ENCODE data around the gene MUC5AC.

Gene MUC5AC

DNA sequence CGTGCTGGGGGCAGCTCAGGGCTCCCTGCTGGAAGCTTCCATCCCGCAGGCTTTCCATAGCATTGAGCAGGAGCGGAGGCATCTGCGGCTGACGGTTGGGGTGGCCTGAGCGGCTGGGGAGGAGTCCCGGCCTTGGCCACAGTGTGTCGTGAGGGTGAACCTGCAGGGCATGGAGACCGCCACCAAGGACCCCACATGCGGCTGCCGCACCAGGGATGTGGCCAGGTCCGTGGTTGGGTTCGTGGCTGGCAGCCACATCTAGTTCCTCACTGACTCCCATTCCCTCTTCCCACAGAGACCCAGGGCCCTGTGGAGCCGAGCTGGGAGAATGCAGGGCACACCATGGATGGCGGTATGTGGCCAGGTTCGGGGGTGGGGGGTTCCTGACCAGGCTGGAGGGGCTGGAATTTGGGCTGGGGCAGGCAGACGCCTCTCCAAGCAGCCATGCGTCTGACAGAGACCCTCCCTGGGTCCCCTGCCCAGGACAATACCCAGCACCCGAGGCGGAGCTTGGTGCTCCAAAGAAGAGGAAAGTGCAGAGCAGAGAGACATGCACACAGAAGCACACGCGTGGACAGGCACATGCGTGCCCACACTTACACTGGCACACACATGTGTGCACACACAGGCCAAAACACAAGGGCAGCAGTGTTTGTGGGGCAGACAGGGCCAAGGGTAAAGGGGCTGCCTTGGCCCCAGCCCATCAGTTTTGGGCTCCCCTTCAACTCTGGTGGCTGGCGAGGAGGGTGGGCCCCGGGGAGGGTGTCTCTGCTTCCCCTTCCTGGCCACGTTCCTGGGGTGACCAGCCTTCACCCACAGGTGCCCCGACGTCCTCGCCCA, 67.9 kb downstream of the MUC5AC start:
- no peak for DNase-seq (ENCODE audit: low read depth)

- no peak for DNase-seq (ENCODE audit: low read depth)
Observed at GRCh38 chr11:1226226-1226985, 68.7 kb downstream of the MUC5AC start.

DNA sequence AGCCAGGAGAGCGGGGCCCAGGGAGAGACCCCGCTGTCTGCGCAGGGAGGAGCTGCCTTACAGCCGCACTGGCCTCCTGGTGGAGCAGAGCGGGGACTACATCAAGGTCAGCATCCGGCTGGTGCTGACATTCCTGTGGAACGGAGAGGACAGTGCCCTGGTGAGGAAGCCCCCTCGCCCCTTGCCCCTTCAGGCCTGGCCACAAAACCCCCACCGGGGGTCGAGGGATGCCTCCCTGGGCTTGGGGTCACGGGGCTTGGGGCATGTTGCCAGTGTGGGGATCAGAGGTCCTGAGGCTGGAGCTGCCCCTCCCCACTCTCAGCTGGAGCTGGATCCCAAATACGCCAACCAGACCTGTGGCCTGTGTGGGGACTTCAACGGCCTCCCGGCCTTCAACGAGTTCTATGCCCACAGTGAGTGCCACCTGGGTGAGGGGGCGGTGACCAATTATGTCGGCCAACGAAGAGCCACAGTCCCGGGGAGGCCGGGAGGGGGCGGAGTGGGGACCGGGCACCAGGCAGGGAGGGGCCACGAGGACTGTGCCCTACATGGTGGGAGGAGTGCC, 69.3 kb downstream of the MUC5AC start:
- DNase-seq (ENCODE audit: low read depth), result no peak

- no peak for DNase-seq (ENCODE audit: low read depth)
Observed at GRCh38 chr11:1227551-1228100, 69.9 kb downstream of the MUC5AC start.

DNA sequence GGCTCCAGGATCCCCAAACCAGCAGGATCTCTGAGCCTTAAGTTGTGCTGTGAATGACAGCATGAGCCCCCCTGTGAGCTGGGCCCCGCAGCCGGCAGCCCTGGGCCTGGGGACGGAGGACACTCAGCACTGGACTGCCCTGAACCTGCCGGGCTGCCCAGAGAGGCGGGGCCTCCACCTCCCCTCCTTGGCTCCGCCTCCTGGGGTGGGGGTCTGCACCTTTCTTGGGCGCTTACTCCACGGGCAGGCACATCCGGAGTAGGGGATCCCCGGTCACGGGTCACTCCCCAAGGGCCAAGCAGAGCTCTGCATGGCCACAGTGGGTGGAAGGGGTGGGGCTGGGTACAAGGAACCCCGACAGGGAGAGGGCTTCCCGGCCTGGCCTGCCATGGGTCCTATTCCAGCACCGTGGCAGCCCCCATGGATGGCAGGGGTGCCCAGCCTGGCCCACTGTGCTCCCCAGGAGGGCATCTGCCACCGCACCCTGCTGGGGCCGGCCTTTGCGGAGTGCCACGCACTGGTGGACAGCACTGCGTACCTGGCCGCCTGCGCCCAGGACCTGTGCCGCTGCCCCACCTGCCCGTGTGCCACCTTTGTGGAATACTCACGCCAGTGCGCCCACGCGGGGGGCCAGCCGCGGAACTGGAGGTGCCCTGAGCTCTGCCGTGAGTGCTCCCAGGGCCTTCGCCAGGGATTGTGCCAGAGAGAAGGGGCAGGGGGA, 70.5 kb downstream of the MUC5AC start:
- no peak for DNase-seq (ENCODE audit: low read depth)

DNA sequence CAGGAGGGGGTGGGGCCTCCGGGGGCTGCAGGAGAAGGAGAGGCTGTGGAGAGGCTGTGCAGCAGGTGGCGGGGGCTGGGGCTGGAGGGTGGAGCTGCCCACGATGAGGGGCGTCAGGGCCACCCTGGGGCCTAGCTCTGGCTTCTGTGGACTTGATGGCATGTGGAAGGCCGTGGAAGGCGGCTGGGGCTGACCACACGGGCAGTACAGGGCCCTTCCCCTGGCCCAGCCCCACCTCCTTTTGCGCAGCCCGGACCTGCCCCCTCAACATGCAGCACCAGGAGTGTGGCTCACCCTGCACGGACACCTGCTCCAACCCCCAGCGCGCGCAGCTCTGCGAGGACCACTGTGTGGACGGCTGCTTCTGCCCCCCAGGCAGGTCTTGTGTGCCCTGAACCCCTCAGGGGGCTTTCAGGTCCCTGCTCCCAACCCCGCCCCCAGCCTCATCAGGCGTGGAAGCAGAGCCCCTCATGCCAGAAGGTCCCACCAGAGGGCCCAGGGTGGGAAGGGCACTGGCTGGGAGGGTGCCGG, 71.2 kb downstream of the MUC5AC start:
- DNase-seq (ENCODE audit: low read depth), result no peak

- no peak for DNase-seq (ENCODE audit: low read depth)
Observed at GRCh38 chr11:1229471-1230120, 71.8 kb downstream of the MUC5AC start.

DNA sequence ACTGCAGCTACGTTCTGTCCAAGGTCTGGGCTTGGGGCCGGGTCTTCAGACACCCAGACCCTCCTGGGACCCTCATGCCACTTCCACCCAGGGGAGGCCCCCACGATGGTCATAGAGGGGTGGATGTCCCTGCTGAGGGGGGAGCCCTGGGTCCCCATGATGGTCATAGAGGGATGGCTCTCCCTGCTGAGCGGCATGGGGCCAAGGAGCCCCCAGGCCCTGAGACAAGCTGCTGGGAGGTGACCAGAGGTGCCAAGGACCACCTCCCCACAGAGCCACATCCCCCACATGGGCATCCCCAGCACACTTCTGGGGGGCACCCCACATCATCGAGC, 72.3 kb downstream of the MUC5AC start:
- DNase-seq (ENCODE audit: low read depth), result no peak

DNA sequence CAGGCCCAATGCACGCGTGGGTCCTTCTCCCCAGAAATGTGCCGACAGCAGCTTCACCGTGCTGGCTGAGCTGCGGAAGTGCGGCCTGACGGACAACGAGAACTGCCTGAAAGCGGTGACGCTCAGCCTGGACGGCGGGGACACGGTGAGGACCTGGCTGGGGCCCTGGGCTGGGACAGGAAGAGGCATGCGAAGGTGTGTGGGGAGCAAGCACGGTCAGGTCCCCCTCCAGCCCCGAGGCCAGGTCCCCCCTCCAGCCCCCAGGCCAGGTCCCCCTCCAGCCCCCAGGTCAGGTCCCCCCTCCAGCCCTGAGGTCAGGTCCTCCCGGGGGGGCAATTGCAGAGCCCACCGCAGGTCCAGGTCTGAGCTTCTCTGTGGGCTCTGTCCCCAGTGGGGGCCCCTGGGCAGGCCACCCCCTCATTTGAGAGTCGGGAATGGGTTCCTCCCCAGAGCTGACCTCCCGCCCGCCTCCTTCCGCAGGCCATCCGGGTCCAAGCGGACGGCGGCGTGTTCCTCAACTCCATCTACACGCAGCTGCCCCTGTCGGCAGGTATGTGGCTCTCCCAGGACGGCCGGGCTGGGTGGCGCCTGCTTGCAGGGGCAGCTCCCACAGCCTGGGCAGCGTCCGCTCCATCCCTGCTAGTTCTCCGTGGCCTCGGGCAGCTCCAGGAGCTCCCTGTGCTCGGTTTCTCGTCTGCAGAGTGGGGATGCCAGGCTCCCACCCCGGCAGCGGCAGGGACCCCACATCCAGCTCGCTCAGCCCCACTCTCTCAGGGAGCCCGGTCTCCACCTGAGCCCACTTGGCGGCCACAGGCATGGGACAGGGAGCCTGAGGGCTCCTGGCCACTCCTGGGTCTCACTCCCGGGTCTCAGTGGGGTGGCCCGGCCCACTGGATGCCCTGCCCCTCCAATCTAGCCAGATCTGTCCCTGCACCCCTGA, 73.0 kb downstream of the MUC5AC start:
- DNase-seq (ENCODE audit: low read depth), result no peak

DNA sequence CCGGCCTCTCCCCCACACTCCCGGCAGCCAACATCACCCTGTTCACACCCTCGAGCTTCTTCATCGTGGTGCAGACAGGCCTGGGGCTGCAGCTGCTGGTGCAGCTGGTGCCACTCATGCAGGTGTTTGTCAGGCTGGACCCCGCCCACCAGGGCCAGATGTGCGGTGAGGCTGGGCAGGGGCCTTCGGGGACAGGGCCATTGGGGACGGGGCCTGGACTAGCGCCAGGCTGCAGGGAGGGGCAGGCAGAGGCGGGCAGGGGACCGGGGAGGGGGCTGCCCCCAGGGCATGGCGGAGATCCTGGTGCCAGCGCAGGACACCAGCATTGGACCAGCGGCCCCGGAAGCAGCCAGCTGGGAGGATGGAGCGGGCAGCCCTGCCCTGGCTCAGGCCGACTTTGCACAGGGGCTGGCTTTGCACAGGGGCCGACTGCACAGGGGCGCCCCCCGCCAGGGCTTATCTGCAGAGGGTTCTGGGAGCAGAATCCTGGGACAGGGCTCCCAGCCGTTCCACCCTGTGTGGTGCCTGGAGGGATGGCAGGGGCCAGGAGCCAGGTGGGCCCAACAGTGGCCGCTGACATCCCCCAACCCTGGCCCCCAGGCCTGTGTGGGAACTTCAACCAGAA, 73.8 kb downstream of the MUC5AC start:
- DNase-seq (ENCODE audit: low read depth), result no peak

GRCh38 chr11:1232021-1232882, 74.5 kb downstream of the MUC5AC start:
- no peak for DNase-seq (ENCODE audit: low read depth)

GRCh38 chr11:1232883-1233321, 75.1 kb downstream of the MUC5AC start:
- DNase-seq (ENCODE audit: low read depth), result no peak

- no peak for DNase-seq (ENCODE audit: low read depth)
Observed at GRCh38 chr11:1233351-1234053, 75.7 kb downstream of the MUC5AC start.

DNA sequence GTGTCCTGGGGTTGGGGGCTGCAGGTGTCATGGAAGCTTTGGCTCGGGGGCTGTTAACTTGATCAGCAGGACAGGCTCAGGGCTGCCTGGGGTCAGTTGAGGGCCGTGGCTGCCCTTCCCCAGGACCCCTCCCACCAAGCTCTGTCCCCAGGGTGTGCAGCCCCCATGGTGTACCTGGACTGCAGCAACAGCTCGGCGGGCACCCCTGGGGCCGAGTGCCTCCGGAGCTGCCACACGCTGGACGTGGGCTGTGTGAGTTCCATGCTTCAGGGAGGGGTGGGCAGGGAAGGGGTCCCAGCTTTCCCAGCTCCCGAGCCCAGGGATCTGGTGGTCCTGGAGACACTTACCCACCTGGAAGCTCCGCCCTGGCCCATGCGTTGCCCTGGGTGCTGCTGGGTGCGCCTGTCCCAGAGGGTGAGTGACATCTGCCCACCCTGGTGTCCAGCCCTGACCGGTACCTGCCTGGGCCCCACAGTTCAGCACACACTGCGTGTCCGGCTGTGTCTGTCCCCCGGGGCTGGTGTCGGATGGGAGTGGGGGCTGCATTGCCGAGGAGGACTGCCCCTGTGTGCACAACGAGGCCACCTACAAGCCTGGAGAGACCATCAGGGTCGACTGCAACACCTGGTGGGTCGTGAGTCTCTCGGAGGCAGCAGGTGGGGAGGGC, 76.4 kb downstream of the MUC5AC start:
- no peak for DNase-seq (ENCODE audit: low read depth)

DNA sequence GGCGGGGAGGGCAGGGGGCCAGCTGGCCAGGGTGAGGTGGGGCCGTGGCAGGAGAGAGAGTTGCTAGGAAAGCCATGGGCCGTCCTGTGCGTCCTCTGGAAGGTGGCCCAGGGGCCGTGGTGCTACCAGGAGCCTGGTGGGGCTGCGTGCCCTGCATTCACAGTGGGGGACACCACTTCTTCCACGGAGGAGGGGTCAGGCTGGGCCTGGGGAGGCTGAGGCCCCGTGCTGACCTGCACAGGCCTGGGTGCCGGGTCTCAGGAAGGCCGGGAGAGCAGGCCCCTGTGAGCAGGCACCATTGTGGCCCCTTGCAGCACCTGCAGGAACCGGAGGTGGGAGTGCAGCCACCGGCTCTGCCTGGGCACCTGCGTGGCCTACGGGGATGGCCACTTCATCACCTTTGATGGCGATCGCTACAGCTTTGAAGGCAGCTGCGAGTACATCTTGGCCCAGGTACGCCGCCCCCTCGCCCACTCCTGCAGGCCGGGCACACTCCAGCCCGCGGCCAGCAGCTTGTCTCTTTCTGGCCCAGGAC, 77.1 kb downstream of the MUC5AC start:
- DNase-seq (ENCODE audit: low read depth), result no peak

DNA sequence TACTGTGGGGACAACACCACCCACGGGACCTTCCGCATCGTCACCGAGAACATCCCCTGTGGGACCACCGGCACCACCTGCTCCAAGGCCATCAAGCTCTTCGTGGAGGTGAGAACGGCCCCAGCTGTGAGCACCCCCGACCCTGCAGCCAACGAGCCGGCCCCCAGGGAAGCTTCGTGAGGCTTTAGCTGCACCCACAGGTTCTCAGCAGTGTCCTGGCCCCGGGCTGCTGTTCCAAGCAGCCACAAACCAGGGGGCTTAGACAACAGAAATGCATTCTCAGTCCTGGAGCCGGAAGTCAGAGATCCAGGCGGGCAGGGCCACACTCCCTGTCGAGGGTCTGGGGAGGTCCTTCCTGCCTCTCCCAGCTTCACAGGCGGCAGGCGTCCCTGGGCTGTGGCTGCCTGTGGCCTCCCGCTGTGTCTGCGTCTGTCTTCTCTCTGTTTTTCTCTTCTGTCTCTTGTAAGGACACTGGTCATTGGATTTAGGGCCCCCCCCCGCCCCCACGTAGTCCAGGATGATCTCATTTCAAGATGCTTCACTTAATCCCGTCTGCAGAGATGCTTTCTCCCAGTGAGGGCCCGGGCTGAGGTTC, 77.7 kb downstream of the MUC5AC start:
- DNase-seq (ENCODE audit: low read depth), result no peak

DNA sequence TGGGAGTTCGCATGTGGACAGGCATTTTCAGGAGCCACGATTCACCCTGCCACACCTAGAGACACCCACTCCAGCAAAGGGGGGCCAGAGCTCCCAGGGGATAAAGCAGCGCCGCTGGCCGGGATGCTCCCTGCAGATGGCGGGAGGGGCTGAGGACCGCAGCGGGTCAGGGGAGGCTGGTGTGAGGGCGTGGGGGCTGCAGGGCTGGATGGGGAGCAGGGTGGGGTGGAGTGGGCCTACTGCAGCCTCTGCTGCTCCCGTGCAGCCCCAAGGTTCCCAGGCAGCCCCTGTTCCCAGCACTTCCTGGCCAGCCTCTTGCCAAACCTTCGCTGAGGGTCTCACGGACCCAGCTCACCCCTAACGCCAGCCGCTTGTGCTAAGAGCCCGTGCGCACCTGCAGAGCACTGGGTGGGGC, 78.2 kb downstream of the MUC5AC start:
- no peak for DNase-seq (ENCODE audit: low read depth)

Data from stimulated activated CD8-positive, alpha-beta memory T cell treated with anti-CD3 and anti-CD28 coated beads, Interleukin-15, amount 100 ng/mL, for 1 hour (primary cell).